HG03521 (cell line): ENCODE measurements around the gene NOSTRIN.
"Not testable (repeated sequence)": the region's sequence is repeated elsewhere in the genome, so short reads cannot be mapped to it uniquely, and the experiment has no call there.

Experiments
- ATAC-seq: cut with Tn5 transposase; IDR thresholded peaks from one replicate; pipeline ENCODE4 v1.9.1; 2021; ENCODE audit warnings: mild to moderate bottlenecking, moderate library complexity; ENCODE audit not compliant: unreplicated experiment

Gene NOSTRIN

GRCh38 chr2:168801961-168802858 lies at the start of gene NOSTRIN:
NOSTRIN (plus strand) TSS chr2:168802637; CDS start chr2:168802647, 10 bp downstream.
- ATAC-seq = no peak

- ATAC-seq = no peak
Observed at GRCh38 chr2:168753765-168754329, 48.6 kb upstream of the NOSTRIN start.

GRCh38 chr2:168757223-168757622 lies 45.2 kb upstream of the NOSTRIN start:
- ATAC-seq = no peak

GRCh38 chr2:168758970-168759820 lies 43.2 kb upstream of the NOSTRIN start:
- no peak for ATAC-seq

- no peak for ATAC-seq
Observed at GRCh38 chr2:168765401-168765800, 37.0 kb upstream of the NOSTRIN start.

GRCh38 chr2:168766600-168766999 lies 35.8 kb upstream of the NOSTRIN start:
- no peak for ATAC-seq

GRCh38 chr2:168767258-168767657 lies 35.2 kb upstream of the NOSTRIN start:
- no peak for ATAC-seq

- not testable (repeated sequence) for ATAC-seq
Observed at GRCh38 chr2:168768357-168768756, 34.1 kb upstream of the NOSTRIN start.

GRCh38 chr2:168770796-168771195 lies 31.6 kb upstream of the NOSTRIN start:
- no peak for ATAC-seq

GRCh38 chr2:168772704-168773103 lies 29.7 kb upstream of the NOSTRIN start:
- ATAC-seq = no peak

GRCh38 chr2:168773128-168773527 lies 29.3 kb upstream of the NOSTRIN start:
- ATAC-seq = no peak

- peak; percentile 76 for ATAC-seq
Observed at GRCh38 chr2:168773719-168774521, 28.5 kb upstream of the NOSTRIN start.

- no peak for ATAC-seq
Observed at GRCh38 chr2:168775837-168776236, 26.6 kb upstream of the NOSTRIN start.

- no peak for ATAC-seq
Observed at GRCh38 chr2:168780669-168781071, 21.8 kb upstream of the NOSTRIN start.

- ATAC-seq = no peak
Observed at GRCh38 chr2:168781191-168781817, 21.1 kb upstream of the NOSTRIN start.

- ATAC-seq = no peak
Observed at GRCh38 chr2:168782271-168782670, 20.2 kb upstream of the NOSTRIN start.

- ATAC-seq = no peak
Observed at GRCh38 chr2:168784993-168785392, 17.4 kb upstream of the NOSTRIN start.

GRCh38 chr2:168787098-168787781 lies 15.2 kb upstream of the NOSTRIN start:
- ATAC-seq = no peak

- no peak for ATAC-seq
Observed at GRCh38 chr2:168787782-168788376, 14.6 kb upstream of the NOSTRIN start.
